GM15510 (cell line): ENCODE results near the gene ANKHD1.
A peak's percentile ranks its signal among the peaks of the same experiment; 100 is the strongest.

ENCODE experiments used
- POLR2A ChIP-seq: IDR thresholded peaks from 3 replicates; pipeline ENCODE4 v1.6.1; 2011; ENCODE audit warnings: borderline replicate concordance; ENCODE audit not compliant: insufficient read length; ENCODE audit errors: extremely low read depth

Gene ANKHD1

GRCh38 chr5:140401362-140402257 is at the start of gene ANKHD1:
ANKHD1 (plus strand) TSS chr5:140401833; CDS start chr5:140401968, 135 bp downstream.
- TF ChIP-seq POLR2A: peak; percentile 87

GRCh38 chr5:140355546-140355945 is 46.1 kb upstream of the ANKHD1 start:
- TF ChIP-seq POLR2A: no peak

- no peak for TF ChIP-seq POLR2A
Measured at GRCh38 chr5:140356853-140357725, 44.5 kb upstream of the ANKHD1 start.

GRCh38 chr5:140357726-140358093 is 43.9 kb upstream of the ANKHD1 start:
- TF ChIP-seq POLR2A: no peak

GRCh38 chr5:140358738-140359310 is 42.8 kb upstream of the ANKHD1 start:
- TF ChIP-seq POLR2A: no peak

- no peak for TF ChIP-seq POLR2A
Measured at GRCh38 chr5:140360101-140360500, 41.5 kb upstream of the ANKHD1 start, which contains the start of gene SLC4A9. SLC4A9 (plus strand) TSS chr5:140360194; CDS start chr5:140360237, 43 bp downstream.

- no peak for TF ChIP-seq POLR2A
Measured at GRCh38 chr5:140360681-140361479, 40.8 kb upstream of the ANKHD1 start.

- TF ChIP-seq POLR2A: no peak
Measured at GRCh38 chr5:140361901-140362300, 39.7 kb upstream of the ANKHD1 start.

GRCh38 chr5:140362311-140362710 is 39.3 kb upstream of the ANKHD1 start:
- TF ChIP-seq POLR2A: no peak

- TF ChIP-seq POLR2A: no peak
Measured at GRCh38 chr5:140362875-140363630, 38.6 kb upstream of the ANKHD1 start.

GRCh38 chr5:140363631-140364471 is 37.8 kb upstream of the ANKHD1 start:
- TF ChIP-seq POLR2A: no peak

GRCh38 chr5:140364472-140364765 is 37.2 kb upstream of the ANKHD1 start:
- TF ChIP-seq POLR2A: no peak

GRCh38 chr5:140365282-140365681 is 36.4 kb upstream of the ANKHD1 start:
- no peak for TF ChIP-seq POLR2A
